Limb (tissue), 2 donors: Measurements from ENCODE around the gene TP53I3.
"Not testable (repeated sequence)": the region's sequence is repeated elsewhere in the genome, so short reads cannot be mapped to it uniquely, and the experiment has no call there.

Experiments used
- DNase-seq, 2 donors: peaks; one replicate each; pipeline ENCODE4 v3.0.0-alpha.2; 2016; ENCODE audit errors: extremely low spot score in 2 of 2

The TP53I3 gene, protein sequence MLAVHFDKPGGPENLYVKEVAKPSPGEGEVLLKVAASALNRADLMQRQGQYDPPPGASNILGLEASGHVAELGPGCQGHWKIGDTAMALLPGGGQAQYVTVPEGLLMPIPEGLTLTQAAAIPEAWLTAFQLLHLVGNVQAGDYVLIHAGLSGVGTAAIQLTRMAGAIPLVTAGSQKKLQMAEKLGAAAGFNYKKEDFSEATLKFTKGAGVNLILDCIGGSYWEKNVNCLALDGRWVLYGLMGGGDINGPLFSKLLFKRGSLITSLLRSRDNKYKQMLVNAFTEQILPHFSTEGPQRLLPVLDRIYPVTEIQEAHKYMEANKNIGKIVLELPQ

DNA sequence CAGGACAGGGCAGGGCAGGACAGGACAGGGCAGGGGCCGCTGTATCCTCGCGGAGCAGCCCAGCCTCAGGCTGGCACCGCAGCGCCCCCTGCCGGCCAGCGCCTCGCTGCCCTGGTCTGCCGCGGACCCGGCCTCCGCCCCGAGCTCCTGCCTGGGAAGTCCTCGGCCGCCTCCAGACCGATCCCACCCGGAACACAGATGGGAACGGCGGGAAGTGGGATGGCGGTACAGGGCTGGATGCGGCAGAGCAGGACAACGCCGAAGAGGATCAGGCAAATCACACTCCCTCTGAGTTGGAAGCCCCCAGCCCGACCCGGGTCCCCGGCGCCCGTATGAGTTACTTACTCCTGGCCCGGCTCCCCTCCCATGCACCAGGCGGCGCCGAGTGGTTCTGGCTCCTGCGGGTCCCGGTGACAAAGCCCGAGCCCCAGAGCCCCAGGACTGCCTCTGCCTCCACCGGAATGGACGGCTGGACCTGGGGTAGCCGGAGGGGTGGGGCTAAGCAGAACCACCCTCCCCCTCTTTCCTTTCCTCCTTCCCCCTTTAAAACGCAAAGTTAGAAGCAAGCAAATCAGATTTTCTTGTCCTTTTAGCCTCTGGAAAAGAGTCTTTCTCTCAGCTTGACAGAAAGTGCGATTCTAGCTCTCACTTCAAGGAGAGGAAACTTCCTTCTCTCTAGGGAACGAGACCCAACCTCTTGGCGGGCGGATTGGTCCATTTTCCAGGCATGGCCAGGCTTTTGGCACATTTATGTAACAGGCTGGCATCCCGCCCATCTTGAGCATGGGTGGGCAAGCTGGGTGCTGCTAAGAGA, at the start of gene TP53I3:
Gene TP53I3 (minus strand): TSS at position 449 of the 814 bp plus-strand sequence. CDS start 508 bp downstream, outside the sequence.
- DNase-seq = peak; percentile 91 to 96

DNA sequence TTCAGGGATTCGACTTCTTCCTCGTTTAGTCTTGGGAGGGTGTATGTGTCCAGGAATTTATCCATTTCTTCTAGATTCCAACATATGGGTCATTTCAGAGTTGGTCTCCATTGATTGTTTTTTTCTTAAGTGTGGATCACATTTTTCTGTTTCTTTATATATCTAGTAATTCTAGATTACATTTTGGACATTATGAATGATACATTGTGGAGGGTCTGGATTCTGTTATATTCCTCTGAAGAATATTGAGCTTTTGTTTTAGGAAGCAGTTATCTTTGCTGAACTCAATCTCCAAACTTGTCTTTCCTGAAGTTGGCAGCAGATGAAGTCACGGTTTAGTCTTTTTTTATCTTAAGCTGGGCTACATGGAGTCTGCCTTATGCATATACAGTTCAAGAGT, 47.9 kb upstream of the TP53I3 start:
- no peak for DNase-seq

DNA sequence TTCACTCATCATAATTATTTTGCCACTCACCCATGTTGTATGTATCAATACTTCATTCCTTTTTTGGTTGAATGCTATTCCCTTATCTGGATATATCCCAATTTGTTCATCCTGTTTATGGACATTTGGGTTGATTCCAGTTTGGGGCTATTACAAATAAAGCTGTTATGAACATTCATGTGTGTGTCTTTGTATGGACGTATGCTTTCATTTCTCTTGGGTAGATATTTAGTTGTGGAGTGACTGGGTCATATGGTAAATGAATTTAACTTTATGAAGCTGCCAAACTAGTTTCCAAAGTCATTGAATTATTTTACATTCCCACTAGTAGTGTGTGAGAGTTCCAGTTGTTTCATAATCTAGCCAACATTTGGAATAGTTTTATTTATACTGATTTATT, 41.3 kb upstream of the TP53I3 start:
- peak in 1 of 2 donors; percentile 73 for DNase-seq

DNA sequence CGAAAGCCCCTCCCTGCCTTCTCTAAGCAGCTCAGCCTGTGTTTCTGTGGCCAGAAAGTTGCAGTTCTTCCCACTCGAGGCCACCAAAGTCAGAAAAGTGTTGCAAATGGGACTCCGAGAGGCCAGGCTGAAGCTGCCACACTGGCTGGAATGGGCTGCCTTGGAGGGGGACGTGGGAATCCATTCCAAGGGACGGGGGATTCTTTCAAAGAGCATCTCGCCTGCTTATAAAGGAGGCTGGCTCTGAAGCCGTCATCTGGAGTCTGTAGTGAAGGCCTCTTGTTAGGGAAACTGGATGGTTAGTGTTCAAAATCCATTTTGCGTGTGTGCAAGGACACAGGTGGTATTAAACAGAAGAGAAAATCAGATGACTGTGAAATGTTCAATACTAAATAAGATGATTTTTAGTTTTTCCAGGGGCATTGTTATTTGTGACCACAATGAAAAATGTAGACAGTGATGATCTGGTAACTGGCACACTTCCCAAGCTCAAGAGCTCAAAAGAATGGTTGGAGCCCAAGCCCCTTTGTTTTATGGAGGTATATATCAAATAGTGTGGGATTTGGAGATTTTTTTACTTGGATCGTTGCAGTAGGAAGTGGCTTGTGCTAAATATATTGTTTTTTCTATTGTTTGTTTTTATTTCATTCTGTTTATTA, 39.4 kb upstream of the TP53I3 start:
- DNase-seq = peak in 1 of 2 donors; percentile 47

DNA sequence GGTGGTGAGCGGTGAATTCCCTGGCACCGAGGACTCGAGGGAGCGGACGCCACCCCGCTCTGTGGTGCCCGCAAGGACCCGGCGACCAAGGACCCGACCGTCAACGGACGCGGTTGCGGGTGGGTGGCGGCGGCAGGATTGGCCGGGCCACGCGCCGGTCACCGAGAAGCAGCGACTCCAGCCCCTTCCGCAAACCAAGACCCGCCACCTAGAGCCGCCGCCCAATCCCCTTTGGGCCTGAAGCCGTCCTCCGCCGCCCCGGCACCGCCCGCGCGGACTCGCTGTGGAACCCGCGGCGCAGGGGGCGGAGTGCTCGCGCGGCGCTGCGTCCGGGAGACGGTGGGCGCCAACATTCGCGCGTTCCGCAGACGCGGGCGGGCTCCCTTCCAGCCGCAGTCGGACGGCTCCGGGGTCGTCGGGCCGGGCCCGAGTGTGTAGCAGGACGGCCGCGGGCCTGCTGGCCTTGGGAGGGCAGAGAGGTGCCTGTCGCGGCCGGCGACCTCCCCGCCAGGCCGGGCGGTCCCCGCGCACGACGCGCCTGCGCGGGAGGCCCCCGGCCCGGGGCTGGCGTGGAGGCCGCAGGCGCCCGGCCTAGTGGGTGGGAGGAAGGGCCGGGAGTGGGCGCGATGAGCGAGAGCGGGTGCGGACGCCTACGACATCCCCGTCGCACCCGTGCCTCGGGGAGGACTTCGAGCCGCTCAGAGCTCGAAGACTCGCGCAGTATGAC, 38.7 kb upstream of the TP53I3 start, which contains the start of the genes FAM228B and PFN4:
Gene FAM228B (plus strand): TSS at position 275 of the 727 bp plus-strand sequence. CDS start 893 bp downstream, outside the sequence.
Gene PFN4 (minus strand): TSS at position 140 of the 727 bp plus-strand sequence. CDS start 799 bp downstream, outside the sequence.
- peak; percentile 66 to 86 for DNase-seq

DNA sequence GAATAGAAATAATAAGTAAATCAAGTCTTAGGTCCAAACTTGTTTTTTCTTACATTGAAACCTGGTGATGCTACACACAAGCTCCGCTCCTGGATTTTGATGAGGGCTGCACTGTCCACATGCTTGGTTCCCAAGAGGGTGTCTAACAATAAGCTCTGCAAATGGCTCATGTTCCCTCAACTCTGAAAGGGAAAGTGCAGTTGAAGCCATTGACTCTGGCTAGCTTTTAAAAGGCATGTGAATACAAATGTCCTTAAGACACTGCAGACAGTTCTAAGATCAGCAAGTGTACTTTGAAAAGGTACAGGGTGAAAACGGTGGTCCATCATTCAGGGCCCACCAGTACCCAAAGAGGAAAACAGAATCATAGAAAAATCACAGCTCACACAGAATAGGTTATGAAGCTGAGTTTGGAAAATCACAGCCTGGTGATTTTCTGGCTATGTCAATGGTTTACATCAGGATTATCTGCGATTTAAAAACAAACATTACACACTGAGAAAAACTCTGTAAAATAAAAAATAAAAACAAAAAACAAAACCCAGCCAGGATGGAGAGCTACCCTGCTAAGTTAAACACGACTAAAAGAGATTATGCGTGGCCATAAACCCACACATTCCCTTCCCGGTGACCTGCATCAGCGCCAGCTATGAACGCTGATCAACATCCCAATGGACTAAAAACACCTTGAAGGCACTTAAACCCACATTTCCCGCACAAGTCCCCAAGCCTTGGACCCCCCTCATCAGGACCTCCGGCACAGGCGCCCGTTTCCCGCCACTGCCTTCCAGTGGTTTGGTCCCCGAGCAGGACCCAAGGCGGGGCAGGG, 37.9 kb upstream of the TP53I3 start:
- no peak for DNase-seq

DNA sequence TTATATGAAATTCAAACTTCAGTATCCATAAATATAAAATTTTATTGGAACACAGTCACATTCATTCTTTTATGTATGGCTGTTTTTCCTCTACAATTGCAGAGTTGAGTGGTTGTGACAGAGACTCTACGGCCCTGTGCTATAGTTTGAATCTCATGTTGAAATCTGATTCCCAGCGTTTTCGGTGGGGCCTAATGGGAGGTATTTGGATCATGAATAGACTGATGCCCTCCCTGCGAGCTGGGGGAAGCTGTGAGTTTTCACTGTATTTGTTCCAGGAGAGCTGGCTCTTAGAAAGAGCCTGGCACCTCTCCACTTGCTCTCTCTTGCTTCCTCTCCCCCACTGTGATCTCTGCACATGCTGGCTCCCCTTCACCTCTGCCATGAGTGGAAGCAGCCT, 36.8 kb upstream of the TP53I3 start:
- peak; percentile 49 to 56 for DNase-seq

DNA sequence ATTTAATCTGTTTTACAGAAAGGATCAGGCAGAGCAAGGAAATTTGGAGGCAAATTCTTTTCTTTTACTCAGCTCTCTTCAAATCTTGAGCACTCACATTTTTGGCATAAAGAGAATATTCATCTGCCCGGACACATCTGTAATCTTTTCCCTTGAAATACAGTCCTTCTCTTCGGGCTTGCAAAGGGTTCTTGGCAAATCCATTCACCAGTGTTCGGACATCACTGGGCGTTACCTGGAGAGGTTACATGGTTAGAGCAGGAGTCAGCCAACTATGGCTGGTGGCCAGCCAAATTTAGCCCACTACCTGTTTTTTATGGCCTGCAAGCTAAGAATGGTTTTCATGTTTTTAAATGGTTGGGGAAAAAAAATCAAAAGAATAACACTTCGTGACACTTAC, 36.4 kb upstream of the TP53I3 start:
- peak; percentile 43 to 70 for DNase-seq

DNA sequence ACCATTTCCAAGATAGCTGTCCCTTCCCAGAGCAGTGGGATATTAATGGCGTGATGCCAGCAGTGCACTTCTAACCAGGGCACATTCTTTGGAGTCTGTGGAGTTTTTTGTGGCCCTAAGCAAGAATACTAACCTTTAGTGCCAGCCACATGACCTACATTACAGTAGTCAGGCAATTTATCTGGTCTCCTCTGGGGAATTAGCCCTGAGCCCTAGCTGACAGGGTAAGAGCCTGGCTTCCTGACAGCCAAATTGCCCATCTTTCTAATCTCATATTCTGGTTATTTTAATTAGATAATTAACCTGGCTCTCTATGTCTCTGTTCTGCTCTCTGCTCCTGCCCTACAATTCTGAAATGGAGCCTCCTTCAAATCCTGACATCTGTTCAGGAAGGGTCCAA, 33.3 kb upstream of the TP53I3 start:
- no peak for DNase-seq

DNA sequence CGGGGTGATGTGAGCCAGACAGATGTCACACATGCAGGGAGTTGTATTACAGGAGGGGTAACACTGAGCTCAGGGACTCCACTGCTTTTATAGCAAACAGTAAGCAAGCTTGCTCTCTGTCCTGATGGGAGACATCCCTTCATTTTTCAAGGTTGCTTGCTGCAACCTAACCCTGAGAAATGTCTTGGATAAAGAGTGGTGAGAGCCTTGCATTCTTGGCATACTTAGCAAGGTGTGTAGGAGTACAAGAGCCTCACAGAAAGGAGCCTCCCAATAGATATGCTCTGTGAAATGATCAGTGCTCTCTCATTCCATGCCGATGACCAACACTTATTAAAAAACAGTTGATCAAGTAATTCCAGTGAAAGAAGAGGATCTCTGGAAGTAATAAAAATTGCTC, 30.4 kb upstream of the TP53I3 start:
- DNase-seq = no peak

DNA sequence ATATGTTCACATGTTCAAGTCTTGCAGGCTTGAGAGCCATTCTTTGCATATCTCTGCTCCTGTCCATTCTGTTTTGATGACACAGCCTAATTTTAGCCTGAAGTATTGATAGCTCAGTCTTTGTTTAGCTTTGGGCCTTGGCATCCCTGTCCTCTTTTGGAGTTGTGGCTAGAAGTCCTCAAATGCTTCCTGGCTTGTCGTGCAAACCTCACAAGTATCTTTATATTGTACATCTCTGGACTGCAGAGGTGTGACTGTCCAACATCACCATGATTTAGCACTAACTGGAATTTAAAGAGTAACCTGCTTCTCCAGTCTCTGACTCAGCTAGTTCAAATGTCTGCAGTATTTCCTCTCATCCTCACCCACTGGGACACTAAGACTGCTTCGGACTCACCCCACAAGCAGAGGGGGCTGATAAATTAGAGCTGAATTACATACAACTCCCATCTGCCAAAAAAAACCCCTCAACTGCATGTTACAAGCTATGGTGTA, 26.8 kb upstream of the TP53I3 start:
- DNase-seq = no peak

DNA sequence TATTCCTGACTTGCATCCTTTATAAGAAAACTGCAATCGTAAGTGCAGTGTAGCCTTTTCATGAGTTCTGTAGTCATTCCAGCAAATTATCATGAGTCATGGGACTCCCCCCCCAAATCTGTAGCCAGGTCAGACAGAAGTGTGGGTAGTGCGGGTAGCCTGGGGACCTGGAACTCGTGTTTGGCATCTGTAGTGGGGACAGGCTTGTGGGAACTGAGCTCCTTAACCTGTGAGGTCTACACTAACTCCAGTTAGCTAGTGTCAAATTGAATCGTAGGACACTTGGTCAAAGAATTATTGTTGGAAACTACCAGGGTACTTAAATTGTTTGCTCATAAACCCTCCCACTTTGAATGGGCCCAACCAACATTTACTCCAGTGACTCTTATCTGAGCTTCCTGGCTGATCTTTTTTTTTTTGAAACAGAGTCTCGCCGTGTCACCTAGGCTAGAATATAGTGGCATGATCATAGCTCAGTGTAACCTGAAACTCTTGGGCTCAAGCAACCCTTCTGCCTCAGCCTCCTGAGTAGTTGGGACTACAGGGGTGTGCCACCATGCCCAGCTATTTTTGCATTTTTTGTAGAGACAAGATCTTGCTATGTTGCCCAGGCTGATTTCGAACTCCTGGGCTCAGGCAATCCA, 26.1 kb upstream of the TP53I3 start:
- no peak for DNase-seq

DNA sequence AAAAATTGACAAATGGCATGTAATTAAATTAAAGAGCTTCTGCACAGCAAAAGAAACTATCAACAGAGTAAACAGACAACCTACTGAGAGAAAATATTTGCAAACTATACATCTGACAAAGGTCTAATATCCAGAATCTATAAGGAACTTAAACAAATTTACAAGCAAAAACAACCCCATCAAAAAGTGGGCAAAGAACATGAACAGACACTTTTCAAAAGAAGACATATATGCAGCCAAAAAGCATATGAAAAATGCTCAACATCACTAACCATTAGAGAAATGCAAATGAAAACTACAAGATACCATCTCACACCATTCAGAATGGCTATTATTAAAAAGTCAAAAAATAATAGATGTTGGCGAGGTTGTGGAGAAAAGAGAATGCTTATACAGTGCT, 24.8 kb upstream of the TP53I3 start:
- not testable (repeated sequence) for DNase-seq

DNA sequence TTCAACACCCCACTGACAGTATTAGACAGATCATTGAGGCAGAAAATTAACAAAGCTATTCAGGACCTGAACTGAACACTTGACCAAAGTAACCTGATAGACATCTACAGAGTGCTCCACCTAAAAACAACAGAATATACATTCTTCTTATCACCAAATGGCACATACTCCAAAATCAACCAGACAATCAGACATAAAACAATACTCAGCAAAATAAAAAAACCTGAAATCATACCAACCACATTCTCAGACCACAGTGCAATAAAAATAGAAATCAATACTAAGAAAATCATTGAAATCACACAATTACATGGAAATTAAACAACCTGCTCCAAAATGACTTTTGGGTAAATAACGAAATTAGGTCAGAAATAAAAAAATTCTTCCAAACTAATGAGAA, 22.7 kb upstream of the TP53I3 start:
- no peak for DNase-seq

DNA sequence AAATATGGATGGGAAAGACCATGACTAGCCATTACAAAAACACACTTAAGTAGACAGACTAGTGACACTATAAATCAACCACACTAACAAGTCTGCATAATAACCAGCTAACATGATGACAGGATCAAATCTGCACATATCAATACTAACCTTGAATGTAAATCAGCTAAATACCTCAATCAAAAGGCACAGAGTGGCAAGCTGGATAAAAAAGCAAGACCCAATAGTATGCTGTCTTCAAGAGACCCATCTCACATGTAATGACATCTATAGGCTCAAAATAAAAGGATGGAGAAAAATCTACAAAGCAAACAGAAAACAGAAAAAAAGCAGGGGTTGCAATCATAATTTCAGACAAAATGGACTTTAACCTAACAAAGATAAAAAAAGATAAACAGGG, 22.2 kb upstream of the TP53I3 start:
- DNase-seq = no peak

DNA sequence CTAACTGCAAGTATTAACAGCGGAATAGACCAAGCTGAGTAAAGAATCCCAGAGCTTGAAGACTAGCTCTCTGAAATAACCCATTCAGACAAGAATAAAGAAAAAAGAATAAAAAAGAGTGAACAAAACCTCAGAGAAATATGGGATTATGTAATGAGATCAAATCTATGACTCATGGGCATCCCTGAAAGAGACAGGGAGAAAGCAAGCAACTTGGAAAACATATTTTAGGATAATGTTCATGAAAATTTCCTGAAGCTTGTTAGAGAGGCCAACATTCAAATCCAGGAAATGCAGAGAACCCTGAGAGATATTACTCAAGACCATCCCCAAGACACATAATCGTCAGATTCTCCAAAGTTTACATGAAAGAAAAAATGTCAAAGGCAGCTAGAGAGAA, 21.2 kb upstream of the TP53I3 start:
- DNase-seq = no peak

DNA sequence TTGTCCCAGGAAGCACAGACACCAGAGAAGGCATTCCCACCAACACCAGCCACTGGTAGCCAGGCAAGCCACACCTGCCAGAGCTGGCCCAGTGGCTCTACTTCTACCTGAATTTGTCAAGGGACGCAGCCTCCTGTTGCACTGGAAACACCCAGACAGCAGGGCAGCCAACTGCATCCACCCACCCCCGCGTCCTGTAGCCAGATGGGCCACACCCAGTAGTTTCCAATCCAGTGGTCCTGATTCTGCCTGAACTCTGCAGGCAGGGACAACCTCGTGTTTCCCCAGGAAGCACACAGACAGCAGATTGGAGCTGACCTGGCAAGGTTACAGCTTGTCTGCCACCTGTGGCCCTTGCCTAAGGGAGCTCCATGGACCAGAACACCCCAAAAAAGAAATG, 20.3 kb upstream of the TP53I3 start:
- DNase-seq = no peak

DNA sequence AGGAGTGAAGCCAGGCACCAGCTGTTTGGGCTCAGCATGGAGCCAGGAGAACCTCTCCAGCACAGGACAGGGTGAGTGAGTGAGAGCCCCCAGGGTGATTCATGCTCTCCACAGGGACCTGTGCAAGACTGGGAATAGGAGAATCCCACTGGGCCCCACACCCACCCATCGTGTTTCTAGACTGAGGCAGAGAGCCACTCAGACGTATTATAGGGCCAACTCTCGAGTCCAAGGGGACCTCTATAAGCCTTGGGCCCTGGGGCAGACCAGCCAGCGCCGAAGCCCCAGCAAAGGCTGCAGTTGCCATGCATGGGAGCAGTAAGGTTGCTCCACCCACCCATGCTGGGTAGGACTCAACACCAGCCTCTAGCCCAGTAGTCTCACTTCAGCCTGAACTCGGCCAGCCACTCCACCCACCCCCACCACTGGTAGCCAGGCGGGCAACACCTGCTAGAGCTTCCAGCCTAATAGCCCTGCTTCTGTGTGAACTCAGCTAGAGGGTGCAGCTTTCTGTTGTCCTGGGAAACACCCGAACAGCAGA, 19.5 kb upstream of the TP53I3 start:
- no peak for DNase-seq

DNA sequence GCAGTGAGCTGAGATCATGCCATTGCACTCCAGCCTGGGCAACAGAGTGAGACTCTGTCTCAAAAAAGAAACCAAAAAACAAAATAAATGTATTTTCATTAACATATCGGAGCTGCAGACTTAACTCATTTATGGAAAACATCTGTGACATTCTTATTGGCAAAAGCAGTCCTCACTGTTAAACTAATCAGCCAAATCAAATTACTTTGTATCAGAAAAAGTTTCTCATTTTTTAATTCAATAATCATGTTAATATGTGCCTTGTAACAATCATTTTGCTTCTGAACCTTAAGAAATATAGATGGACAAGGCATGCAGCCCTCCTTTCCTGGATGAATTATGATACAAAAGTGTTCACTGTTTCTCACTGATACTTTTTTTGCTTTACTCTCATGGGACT, 18.0 kb upstream of the TP53I3 start:
- DNase-seq = no peak
